ENCODE data around the gene GTPBP6.
"Not testable (repeated sequence)": the region's sequence is repeated elsewhere in the genome, so short reads cannot be mapped to it uniquely, and the experiment has no call there.

The GTPBP6 gene

GRCh38 chrX:318068-318738 lies 393 bp downstream of the GTPBP6 start:
- DNase-seq (ENCODE audit: insufficient read length, low spot score) (peak; percentile 92), FAIRE-seq (no peak)

DNA sequence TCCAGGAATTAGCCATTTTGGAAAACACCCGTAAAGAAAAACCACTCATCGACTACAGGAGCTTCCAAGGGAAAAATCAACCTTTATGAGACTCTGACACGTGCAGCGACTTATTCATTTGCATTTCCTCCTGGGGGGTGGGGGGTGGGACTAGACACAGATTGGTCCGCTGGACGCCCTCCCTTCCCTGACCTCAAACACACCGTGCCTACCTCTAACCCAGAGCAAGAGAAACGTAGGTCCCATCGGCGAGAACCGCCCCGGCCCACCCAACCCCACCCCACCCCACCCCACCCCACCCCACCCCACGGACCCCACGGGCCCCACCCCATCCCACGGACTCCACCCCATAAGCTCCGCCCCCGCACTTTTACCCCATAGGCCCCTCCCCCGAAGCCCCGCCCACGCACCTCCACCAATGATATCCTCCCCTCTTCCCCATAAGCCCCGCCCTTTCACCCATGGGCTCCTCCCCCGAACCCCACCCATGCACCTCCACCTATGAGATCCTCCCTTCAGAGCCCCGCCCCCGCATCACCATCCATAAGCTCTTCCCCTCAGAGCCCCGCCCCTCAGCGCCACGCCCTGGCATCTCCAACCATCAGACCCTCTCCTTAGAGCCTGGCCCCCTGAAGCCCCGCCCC lies 1.1 kb downstream of the GTPBP6 start:
- DNase-seq (ENCODE audit: insufficient read length, low spot score): no peak
- no peak for FAIRE-seq

DNA sequence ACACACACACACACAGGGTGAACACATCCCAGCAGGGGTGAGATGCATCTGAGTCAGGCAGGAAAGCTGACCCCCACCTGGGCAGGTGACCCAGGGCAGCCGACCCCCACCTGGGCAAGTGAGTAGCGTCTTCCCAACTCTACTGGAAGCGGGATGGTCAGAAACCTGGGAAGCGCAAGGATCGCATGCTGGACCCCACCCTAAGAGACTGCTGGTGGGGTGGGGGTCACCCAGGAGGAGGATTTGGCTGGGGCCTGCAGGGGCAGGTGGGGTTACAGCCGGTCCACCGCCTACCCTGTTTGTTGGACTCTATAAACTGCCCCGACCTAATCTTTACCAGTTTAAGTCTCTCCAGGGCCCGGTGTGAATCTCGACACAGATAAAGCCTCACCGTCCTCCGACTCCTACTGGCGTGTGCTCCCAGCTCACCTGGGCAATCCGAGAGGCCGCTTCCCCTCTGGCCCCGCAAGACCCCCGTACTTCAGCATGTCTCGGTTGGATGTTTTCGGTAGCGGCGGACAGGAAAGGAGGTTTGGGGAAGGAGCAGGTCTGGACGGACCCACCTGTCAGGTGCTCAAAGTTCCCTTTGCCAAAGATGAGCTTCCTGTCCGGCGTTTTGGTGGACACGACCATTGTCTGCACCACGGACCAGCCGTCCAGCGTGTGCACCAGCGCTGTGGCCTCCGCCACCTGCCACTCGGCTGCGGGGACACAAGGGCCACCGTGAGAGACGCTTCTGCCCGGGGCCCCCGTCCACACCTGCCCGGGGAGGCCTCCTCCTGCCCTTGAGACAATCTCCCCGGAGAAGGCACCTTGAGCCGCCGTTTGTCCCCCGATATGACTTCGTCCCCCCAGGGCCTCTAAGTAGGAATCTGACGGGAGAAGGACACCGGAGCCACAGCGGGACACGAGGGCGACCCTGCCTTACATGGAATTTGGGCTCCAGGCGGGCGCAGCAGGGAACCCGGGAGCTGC lies 2.0 kb downstream of the GTPBP6 start:
- no peak for FAIRE-seq
- no peak for DNase-seq (ENCODE audit: insufficient read length, low spot score)

DNA sequence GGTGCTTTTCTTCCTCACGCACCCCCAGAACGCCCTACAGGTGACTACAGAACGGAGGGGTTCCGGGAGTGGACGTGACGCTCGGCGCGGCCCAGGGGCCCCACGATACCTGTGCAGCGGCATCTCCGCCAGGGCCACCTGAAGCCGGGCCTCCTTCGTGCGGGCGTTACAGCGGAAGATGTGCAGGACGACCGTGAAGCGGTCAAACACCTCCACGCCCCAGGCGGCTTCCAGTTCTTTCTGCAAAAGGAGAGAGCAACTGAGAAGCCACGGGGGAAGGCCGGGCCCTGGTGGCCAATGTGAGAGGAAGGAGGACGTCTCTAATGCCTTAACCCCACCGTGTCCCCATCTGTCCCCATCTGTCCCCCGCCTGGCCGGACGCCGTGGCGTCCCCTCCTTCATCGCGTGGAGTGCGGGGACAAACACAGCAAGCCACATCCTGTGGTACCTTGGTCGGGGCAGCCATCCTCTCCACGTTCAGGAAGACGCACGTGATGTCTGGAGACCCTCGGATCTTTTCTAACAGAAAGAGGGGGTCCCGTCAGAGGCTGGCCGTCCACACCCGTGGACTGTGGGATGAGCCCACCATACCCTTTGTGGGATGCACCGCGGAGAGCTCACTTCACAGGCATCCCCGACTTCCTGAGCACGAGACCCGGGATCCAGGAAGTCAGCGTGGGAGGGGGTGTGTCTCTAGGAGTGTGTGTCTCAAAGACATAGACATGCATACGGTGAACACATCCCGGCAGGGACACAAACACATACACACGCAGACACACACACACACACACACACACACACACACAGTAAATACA lies 3.6 kb downstream of the GTPBP6 start:
- no peak for DNase-seq (ENCODE audit: insufficient read length, low spot score)
- no peak for FAIRE-seq

DNA sequence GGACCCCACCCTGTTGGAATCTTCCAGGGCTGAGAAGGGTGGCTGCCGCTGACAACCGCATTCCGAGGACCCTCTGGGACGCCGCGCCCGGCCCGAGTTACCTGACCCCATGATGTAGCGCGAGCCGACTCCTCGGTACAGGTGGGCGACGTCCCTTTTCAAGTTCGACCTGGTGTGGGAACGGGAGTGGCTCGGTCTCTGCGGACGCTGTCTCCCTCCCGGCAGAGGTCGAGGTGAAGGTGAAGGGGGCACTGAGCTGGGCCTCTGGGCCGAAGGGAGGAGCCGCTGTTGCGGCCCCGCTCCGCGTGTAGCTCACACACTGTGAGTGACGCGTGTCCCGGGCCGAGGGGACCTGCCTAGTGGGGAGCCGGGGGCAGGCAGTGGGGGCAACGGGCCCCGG lies 4.5 kb downstream of the GTPBP6 start:
- FAIRE-seq: no peak

GRCh38 chrX:313546-313945 lies 5.0 kb downstream of the GTPBP6 start:
- no peak for FAIRE-seq
- DNase-seq (ENCODE audit: insufficient read length, low spot score): no peak

More for the DNA sequence above, 4.5 kb downstream of the GTPBP6 start:
- DNase-seq (ENCODE audit: insufficient read length, low spot score): no peak

GRCh38 chrX:312621-313331 lies 5.8 kb downstream of the GTPBP6 start:
- DNase-seq (ENCODE audit: insufficient read length, low spot score): no peak

GRCh38 chrX:311156-312129 lies 7.2 kb downstream of the GTPBP6 start:
- FAIRE-seq (no peak), DNase-seq (ENCODE audit: insufficient read length, low spot score) (no peak)

More at GRCh38 chrX:312621-313331, 5.8 kb downstream of the GTPBP6 start:
- no peak for FAIRE-seq

DNA sequence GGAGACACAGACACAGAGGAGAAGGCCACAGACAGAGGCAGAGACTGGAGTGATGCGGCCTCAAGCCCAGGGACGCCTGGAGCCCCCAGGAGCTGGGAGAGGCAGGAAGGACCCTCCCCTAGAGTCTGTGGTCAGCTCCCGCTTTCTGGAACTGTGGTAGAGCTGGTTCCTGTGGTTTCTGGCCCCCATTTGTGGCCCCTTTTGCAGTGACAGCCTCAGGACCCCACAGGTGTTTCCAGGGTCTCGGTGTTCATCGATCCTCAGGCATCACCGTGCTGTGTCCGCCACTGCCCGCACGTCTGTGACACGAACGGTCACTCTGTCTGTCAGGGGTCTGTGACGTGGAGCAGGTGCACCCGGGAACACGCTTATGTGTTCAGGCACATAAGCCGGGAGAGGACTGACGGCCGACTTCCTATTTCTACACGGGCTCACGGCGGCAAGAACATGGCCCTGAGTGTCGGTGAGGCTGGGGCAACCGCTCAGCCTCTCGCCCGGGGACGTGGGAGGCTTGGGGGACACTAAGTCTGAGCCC lies 7.9 kb downstream of the GTPBP6 start:
- FAIRE-seq (no peak), DNase-seq (ENCODE audit: insufficient read length, low spot score) (no peak)

GRCh38 chrX:308821-309520 lies 9.6 kb downstream of the GTPBP6 start:
- FAIRE-seq (no peak), DNase-seq (ENCODE audit: insufficient read length, low spot score) (no peak)

DNA sequence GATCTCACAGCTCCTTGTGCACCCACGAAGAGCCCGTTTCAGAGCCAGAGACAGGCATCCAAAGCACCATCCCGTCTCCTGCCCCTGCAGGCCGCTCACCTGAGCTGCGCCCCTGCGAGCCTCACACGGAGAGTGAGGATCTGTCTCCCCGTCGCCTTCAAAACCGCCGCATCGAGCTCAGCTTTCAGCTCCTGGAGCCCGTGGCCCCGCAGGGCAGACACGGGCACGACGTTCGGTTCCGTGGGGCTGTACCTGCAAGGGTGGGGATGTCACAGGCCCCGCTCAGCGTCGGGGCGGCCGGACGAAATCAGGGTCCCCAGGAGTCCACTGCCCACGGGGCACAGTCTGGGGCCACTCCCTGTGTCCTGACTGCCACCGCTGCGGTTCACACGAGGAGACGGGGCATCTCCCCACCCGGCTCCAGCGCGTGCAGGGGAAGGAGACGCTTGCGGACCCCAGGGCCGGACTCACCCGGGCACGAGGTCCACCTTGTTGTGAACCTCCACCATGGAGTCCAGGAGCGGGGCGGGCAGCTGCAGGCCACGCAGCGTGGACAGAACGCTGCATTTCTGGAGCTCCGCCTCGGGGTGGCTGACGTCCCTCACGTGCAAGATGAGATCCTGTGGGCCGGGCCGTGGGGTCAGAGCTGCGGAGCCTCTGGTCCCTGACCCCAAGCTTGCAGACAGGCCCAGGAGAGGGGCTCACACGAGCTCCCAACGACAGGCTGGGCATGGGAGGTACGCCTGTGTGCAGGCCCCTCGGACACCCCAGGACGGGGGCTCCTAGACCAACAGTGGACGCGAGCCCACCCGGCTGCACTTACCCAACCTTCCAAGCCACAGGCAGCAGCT lies 11.1 kb downstream of the GTPBP6 start:
- no peak for FAIRE-seq
- DNase-seq (ENCODE audit: insufficient read length, low spot score): no peak

- not testable (repeated sequence) for DNase-seq (ENCODE audit: insufficient read length, low spot score); FAIRE-seq
Measured at GRCh38 chrX:306614-307251, 11.9 kb downstream of the GTPBP6 start.

DNA sequence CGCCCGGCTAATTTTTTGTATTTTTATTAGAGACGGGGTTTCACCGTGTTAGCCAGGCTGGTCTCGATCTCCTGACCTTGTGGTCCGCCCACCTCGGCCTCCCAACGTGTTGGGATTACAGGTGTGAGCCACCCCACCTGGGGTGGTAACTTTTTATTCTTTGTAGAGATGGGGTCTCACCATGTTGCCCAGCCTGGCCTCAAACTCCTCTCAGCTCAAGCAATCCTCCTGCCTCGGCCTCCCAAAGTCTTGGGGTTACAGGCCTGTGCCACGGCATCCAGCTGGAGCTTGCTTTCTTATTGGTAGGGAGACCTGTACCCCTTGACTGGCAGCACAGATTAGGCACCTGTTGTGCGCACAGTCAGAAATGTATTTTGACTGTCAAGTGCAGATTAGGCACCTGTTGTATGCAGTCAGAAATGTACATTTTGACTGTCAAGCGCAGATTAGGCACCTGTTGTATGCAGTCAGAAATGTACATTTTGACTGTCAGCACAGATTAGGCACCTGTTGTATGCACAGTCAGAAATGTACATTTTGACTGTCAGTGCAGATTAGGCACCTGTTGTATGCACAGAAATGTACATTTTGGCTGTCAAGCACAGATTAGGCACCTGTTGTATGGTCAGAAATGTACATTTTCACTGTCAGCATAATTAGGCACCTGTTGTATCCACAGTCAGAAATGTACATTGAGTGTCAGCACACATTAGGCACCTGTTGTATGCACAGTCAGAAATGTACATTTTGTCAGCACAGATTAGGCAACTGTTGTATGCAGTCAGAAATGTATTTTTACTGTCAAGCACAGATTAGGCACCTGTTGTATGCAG lies 12.6 kb downstream of the GTPBP6 start:
- FAIRE-seq: peak; percentile 93
- not testable (repeated sequence) for DNase-seq (ENCODE audit: insufficient read length, low spot score)

DNA sequence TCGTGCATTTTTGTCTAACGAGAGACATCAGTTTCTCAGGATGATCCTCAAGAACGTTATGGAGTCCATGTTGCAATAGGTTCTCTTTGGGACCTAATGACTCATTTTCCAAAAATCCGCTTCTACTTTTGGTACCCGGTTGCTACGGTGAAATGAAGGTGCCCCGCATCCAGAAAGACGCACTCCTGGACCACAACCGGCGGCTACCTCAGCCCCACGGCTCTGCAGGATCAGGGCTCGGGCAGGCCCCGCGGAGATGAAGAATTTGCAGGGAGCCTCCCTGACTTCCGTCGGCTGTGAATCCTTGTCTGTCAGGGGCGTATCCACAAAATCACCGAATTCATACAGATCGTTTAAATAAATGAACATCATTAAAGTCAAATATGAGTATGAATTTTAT lies 15.6 kb downstream of the GTPBP6 start:
- FAIRE-seq (no peak), DNase-seq (ENCODE audit: insufficient read length, low spot score) (no peak)

DNA sequence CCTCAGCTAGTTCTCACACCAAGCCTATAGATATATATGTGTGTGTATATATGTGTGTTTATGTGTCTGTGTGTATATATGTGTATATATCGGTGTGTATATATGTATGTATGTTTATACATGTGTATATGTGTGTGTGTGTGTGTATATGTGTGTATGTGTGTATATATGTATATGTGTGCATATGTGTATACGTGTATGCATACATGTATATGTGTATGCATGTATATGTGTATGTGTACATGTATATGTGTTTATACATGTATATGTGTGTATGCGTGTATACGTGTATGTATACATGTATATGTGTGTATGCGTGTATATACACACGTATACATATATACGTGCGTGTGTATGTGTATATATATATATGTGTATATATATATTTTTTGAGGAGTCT lies 18.3 kb downstream of the GTPBP6 start:
- peak; percentile 40 for FAIRE-seq
- DNase-seq (ENCODE audit: insufficient read length, low spot score): no peak

GRCh38 chrX:298993-299392 lies 19.6 kb downstream of the GTPBP6 start:
- FAIRE-seq (no peak), DNase-seq (ENCODE audit: insufficient read length, low spot score) (no peak)

Measured in HTR-8/SVneo (cell line).